Glutamatergic neuron (in vitro differentiated cells): ENCODE data around the gene HOXA9. TPM values are rescaled to one million over a fixed set of nuclear protein-coding genes. Genes with fewer than 3 reads are reported as not detected.

Experiments used
- DNase-seq: peaks from one replicate; pipeline ENCODE4 v3.0.0; 2022
- H3K27ac Mint-ChIP-seq: one replicate; pipeline ENCODE4 v1.8.0; 2020; ENCODE audit warnings: mild to moderate bottlenecking, mixed read lengths, inconsistent platforms; ENCODE audit not compliant: unreplicated experiment
- H3K27me3 Mint-ChIP-seq: one replicate; pipeline ENCODE4 v1.8.0; 2020; ENCODE audit warnings: mild to moderate bottlenecking, moderate library complexity, mixed read lengths, inconsistent platforms; ENCODE audit not compliant: unreplicated experiment
- H3K36me3 Mint-ChIP-seq: one replicate; pipeline ENCODE4 v1.8.0; 2020; ENCODE audit warnings: mild to moderate bottlenecking, mixed read lengths, inconsistent platforms; ENCODE audit not compliant: unreplicated experiment
- H3K4me1 Mint-ChIP-seq: one replicate; pipeline ENCODE4 v1.8.0; 2020; ENCODE audit warnings: mild to moderate bottlenecking, low read depth, mixed read lengths, inconsistent platforms; ENCODE audit not compliant: unreplicated experiment
- H3K4me3 Mint-ChIP-seq: one replicate; pipeline ENCODE4 v1.8.0; 2020; ENCODE audit warnings: mild to moderate bottlenecking, mixed read lengths, inconsistent platforms; ENCODE audit not compliant: unreplicated experiment
- H3K9me3 Mint-ChIP-seq: one replicate; pipeline ENCODE4 v1.8.0; 2020; ENCODE audit warnings: mild to moderate bottlenecking, moderate library complexity, mixed read lengths, inconsistent platforms; ENCODE audit not compliant: unreplicated experiment
- total RNA-seq: library from RNA; stranded (reverse); fragmentation: NEBNext Ultra II Directional; extraction: Animal tissue kit (Norgen Biotek cat#: 25700); gene quantifications from one replicate; pipeline ENCODE4 v1.2.1, GENCODE V29; 2021; ENCODE audit not compliant: unreplicated experiment
- TF ChIP-seq, protein P1 (sequence below): fragments of 200-600 bp; sonication (generic); IDR thresholded peaks from one replicate; pipeline ENCODE4 v1.5.0; 2021; ENCODE audit not compliant: partially characterized antibody, unreplicated experiment

Gene HOXA9
- total RNA-seq, 1 donor from 2014 or later, result not detected

DNA sequence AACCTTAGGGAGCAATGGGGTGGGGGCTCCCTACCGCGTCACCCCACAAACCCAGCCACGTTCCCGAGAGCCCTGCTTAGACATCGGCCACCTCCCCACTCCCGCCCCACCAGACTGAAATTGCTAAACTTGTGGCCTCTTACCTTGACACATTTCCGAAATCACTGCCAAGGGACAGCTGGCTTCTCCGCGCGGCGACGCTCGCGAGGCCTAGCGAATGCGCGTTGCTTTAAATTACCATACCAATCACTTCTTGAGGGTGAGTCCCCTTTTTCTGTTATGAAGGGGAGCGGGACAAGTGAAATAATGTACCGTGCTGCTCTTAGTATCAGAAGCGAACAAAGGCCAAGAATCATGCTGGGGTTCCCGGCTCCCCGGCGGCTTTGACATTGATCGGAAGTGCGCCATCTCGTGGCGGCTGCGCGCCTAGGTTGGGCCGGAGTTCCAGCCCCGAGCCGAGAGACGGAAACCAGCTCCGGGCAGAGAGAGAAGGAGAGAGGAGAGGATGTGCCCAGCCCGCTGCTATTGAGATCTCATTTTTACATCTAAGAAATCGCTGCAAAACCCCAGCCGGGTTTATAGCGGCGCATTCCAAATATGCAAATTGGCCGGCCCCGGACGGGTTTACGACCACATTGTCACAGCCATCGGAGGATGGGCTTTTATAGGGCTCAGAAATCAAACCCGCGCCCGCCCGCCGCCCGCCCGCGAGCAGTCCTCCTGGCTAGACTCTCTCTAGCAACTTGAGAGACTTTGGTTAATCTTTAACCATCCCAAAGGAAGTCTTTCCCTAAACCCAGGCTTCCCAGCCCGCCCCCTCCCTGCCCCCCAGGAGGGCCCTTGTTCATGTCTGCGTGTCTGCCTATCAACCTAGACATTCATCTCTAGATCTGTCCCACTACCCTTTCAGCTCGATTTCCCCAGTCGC lies 14.4 kb upstream of the HOXA9 start:
- peak overlapping the region; percentile 67 for H3K4me3 Mint-ChIP-seq
- no peak overlapping the region for H3K27ac Mint-ChIP-seq
- H3K27me3 Mint-ChIP-seq, result peaks cover 47% of the 10 kb centered on the region

DNA sequence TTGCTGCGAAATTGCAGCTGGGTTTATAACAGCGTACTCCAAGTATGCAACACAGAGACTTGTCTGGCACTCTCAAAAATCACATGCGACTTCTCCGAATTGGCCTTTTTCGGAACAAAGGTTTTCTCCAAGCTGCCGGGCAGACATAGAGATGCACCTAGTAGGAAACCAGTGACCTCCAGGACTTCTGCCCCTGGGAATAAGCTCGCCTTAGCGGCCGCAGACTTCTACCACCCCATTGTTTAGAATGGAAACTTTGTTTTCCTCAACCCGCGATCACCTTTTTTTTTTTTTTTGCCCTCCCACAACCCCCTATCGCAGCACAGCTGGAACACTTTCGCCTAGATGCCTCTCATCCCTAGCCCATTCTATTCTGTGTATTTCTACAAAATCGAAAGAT lies 13.7 kb upstream of the HOXA9 start:
- Mint-ChIP-seq H3K4me1 (no peaks in the 10 kb centered on the region), H3K27me3 (peaks cover 47% of the 10 kb centered on the region), H3K4me3 (no peak overlapping the region), H3K36me3 (no peaks in the 10 kb centered on the region), H3K27ac (no peak overlapping the region), H3K9me3 (peaks cover 8% of the 10 kb centered on the region)
- TF ChIP-seq, protein P1, sequence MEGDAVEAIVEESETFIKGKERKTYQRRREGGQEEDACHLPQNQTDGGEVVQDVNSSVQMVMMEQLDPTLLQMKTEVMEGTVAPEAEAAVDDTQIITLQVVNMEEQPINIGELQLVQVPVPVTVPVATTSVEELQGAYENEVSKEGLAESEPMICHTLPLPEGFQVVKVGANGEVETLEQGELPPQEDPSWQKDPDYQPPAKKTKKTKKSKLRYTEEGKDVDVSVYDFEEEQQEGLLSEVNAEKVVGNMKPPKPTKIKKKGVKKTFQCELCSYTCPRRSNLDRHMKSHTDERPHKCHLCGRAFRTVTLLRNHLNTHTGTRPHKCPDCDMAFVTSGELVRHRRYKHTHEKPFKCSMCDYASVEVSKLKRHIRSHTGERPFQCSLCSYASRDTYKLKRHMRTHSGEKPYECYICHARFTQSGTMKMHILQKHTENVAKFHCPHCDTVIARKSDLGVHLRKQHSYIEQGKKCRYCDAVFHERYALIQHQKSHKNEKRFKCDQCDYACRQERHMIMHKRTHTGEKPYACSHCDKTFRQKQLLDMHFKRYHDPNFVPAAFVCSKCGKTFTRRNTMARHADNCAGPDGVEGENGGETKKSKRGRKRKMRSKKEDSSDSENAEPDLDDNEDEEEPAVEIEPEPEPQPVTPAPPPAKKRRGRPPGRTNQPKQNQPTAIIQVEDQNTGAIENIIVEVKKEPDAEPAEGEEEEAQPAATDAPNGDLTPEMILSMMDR, result no peak
- DNase-seq, result no peak

More for the DNA sequence above, 14.4 kb upstream of the HOXA9 start:
- H3K36me3 Mint-ChIP-seq, result no peaks in the 10 kb centered on the region
- TF ChIP-seq, protein P1, result peak; percentile 89
- no peaks in the 10 kb centered on the region for H3K4me1 Mint-ChIP-seq
- peaks cover 10% of the 10 kb centered on the region for H3K9me3 Mint-ChIP-seq
- peak; percentile 81 for DNase-seq

DNA sequence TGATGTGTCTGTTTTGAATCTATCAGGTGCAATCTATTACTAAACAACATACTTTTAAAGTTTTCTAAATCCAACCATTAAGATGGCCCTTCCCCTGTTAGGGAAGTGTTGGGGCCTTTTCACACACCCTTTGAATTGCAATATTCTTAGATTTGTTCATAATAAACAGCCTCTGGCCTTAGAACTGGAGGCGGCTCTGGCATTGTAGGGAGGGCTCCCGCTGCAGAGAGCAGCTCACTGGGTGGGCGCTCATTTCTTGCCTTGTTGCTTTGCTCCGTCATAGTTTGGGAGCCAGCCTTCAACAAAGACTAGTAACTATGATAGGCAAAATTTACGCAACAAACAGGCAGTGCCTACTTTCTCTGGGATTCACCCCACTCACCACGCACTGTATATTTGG lies 13.0 kb upstream of the HOXA9 start:
- TF ChIP-seq, protein P1, result no peak
- no peak for DNase-seq
- Mint-ChIP-seq H3K4me1 (no peaks in the 10 kb centered on the region), H3K36me3 (no peaks in the 10 kb centered on the region), H3K4me3 (no peak overlapping the region), H3K27me3 (peaks cover 44% of the 10 kb centered on the region), H3K9me3 (peaks cover 8% of the 10 kb centered on the region), H3K27ac (no peak overlapping the region)

DNA sequence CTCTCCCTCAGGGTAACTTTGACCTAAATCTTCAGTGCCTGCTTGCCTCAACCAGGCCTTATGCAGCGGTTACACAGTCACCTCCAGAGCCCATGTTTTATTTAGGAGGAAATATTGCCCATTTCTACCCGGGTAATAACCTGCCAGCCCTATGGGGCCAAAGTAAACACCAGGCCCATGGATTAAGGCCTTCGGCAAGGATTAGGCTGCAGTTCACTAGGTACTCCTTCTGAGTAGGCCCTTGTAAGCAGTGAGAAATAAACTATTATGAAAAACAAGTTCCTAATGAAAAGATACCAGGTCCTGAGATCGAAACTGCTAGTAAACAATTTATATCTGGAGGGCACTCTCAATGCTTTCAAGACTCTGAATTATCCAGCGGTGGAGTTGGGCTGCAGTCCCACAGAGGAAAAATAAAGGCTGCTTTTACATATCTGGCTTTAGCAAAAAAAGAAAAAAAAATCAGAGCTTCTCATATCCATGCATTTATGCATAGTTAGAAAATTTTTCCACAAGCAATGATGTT lies 12.5 kb upstream of the HOXA9 start:
- Mint-ChIP-seq H3K4me1 (no peaks in the 10 kb centered on the region), H3K27me3 (peaks cover 41% of the 10 kb centered on the region), H3K27ac (no peak overlapping the region), H3K9me3 (peaks cover 8% of the 10 kb centered on the region), H3K4me3 (no peak overlapping the region), H3K36me3 (no peaks in the 10 kb centered on the region)
- TF ChIP-seq, protein P1, result no peak
- DNase-seq, result no peak
